Renal cortical epithelial cell (primary cell): Measurements from ENCODE around the gene GPD1L. TPM values are rescaled to one million over a fixed set of nuclear protein-coding genes. Genes with fewer than 3 reads are reported as not detected.
"Not testable (repeated sequence)": the region's sequence is repeated elsewhere in the genome, so short reads cannot be mapped to it uniquely, and the experiment has no call there.

Experiments used
- DNase-seq: peaks from one replicate; pipeline ENCODE4 v3.0.0-alpha.2; 2011; ENCODE audit warnings: low read depth
- total RNA-seq: library from RNA; depleted of rRNA; stranded (reverse); fragments of >200 nt; gene quantifications from 2 replicates; pipeline ENCODE4 v1.2.3, GENCODE V29; 2014

The GPD1L gene
- total RNA-seq, 1 donor from 2014 or later = 17.2 TPM

- DNase-seq = no peak
Observed at GRCh38 chr3:32180141-32180784, 73.8 kb downstream of the GPD1L start.

DNA sequence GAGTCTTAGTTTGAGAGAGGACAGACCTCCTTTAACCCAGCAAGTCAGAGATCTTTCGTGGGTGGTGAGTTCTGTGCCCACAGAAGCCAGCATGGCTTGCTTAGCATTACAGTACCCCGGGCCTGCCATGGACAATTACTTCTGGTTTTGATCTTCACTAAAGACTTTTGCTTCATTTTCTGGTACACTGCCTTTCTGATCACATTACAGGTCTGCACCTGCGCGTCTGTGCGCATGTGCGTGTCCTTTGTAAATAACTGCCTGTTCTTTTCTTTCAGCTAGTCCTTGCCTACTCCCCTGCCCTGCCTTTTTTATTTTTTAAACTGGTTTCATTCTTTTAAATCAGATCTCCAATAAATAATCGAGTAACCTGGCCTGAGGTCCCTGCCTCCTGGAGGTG is 74.9 kb downstream of the GPD1L start:
- DNase-seq = no peak

DNA sequence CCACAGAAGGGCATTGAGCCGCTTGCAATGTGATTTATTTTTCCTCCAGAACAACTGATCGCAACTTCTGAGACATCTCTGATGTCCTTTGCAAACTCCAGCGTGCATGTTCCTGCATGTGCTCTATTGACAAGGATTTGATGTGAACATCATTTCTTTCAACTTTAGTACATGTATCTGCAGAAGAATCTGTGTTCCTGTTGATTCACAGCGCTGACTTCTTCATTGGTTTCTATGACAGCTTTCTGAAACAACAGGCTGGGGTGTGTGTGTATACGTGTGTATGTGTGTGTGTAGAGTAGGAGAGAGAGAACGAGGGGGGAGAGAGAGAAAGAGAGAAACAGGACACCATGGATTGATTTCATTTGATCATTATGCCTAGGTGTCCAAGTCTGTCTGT is 75.4 kb downstream of the GPD1L start:
- DNase-seq = no peak

DNA sequence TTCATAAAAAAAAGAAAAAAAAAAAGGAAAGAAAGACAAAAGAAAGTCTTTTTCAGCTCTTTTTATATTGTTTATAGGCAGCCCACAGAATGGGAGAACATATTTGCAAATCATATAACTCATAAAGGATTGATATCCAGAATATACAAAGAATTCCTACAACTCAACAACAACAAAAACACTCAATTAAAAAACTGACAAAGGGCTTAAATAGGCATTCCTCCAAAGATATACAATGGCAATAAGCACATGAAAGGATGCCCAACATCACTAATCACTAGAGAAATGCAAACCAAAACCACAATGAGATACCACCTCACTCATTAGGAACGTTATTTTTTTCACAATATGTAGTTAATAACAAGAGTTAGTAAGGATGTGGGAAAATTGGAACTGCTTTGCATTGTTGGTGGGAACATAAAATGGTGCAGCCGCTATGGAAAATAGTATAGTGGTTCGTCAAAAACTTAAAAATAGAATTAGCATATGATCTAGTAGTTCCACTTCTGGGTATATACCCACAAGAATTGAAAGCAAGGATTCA is 77.8 kb downstream of the GPD1L start:
- peak; percentile 6 for DNase-seq

DNA sequence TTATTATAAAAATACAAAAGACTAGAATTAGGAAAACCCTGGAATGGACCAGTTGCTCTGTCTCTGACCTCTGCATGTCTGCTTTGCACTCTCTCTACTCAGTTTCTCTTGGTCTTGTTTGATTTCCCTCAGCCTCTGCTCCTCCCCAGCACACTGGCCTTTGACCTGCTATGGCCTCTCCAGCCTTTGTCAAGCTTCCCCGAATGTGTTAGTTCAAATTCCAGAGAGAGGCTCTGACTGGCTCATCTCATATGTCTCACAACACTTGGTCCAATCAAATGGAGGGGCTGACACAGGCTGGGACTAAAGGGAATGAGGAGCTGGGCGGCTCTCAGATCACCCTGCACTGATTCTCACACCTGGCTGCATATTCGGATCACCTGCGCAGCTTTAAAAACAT is 79.7 kb downstream of the GPD1L start:
- DNase-seq = no peak

DNA sequence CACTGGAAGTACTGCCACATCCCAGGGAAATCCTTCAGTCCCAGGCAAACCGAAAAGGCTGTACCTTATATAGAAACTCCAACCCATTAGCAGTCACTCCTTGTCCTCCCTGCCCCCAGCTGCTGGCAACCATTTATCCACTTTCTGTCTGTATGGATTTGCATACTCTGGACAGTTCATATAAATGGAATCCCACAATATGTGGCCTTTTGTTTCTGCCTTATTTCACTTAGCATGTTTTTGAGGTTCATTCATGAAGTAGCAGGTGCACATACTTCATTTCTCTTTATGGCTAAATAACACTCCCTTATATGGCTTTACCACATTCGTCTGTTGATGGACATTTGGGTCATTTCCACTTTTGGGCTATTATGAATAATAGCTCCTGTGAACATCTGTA is 80.5 kb downstream of the GPD1L start:
- DNase-seq = no peak

DNA sequence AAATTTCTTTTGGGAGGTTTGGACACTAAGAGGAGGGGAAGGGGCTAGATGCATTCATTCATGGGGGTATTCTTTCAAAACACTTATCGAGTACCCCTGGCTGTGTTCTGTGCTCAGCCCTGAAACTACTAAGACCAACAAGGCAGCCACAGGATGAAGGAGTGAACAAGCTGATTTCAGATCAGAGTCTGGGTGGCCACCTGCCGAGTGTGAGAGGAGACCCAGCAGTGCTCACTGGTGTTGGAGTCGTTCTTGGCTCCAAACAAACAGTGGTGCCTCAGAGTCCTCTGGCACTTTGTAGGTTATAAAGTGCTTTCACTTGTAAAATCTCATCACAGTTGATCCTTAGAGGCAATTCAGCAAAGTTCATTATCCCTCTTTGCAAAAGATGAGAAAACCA is 83.3 kb downstream of the GPD1L start:
- no peak for DNase-seq

GRCh38 chr3:32190556-32190955 is 84.1 kb downstream of the GPD1L start:
- not testable (repeated sequence) for DNase-seq

DNA sequence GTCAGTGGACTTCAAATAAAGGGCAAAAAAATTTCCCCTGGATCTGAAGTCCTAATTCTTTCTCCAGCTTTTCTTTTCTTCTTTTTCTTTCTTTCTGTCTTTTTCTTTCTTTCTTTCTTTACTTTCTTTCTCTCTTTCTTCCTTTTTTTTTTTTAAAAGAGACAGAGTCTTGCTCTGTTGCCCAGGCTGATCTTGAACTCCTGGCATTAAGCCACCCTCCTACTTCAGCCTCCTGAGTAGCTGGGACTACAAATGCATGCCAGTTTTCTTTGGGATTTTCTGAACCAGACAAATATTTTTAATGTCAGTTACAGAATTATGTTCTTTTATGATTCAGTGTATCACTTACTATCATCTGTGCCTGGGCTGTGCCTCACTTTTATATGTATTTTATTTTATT is 86.7 kb downstream of the GPD1L start:
- no peak for DNase-seq

DNA sequence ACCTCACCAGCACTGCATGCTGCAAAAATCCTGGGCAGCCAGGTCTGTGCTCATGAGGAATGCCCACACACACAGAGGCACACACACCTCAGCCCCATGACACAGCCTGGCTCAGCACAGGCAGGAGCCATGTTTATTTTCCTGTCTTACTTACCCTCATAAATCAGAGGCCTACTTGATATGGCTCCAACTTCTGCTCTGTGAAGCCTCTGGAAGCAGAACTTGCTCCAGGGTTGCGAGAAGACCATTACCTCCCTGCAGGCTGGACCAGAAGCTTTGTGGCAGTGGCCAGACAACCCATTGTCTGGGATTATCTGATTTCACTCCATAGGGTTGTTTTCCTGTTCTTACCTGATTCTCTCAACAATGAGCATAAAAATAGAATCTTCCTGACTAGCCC is 88.2 kb downstream of the GPD1L start:
- no peak for DNase-seq

GRCh38 chr3:32195995-32196540 is 89.6 kb downstream of the GPD1L start:
- DNase-seq = no peak

DNA sequence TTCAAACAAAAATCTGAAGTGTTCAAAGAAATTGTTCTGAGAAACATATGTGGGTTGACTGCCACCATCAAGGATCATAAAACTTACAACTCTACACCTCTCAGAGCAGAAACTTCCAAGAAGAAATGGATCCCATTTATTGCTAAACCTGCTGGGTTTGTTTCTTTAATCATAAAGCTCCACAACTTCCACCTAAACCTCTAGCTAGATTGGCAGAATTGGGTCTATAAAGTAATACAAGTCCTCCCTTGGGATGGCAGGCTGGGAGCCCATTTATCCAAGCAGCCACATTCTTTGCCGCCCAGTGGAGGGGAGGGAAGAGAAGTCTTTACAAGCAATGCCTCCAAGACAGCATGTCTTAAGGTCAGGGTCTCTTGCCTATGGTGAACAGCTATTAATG is 91.6 kb downstream of the GPD1L start:
- DNase-seq = no peak

DNA sequence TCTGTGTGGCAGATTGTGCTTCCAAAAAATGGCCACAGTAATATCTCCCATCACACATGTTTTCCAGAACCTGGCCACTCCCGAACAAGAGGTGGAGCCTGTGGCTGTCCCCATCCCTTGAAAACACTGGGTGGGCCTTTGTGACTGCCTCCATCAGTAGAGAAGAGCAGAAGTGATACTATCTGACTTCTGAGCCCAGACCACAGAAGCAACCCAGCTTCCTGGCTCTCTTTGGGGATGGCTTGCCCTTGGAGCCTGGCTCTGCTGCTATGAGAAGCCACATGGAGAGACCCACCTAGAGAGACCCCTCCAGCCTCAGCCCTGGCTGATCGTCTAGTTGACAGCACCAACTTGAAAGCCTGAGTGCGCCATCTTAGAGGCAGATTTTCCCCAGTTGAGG is 92.3 kb downstream of the GPD1L start:
- no peak for DNase-seq

GRCh38 chr3:32200490-32200889 is 94.1 kb downstream of the GPD1L start:
- DNase-seq = no peak

GRCh38 chr3:32200992-32201758 is 94.8 kb downstream of the GPD1L start:
- no peak for DNase-seq

- DNase-seq = no peak
Observed at GRCh38 chr3:32202496-32202895, 96.1 kb downstream of the GPD1L start.

DNA sequence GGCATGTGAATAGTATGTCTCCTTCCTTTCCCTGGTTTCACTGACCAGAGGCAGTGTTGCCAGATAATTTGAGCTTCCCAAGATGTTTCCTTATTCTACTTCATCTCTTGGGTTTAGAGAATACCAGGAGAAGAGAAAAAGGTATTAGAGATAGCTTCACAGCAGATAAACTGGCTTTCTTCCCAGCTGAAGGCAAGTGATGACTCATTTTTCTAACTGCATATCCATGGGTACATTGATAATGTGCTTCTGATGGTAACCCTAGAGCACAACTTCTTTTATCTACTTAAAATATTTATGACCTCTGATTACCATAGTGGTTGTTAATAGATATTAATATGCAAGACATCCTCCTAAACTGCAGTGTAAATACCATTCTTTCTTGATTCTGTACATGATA is 97.4 kb downstream of the GPD1L start:
- peak; percentile 44 for DNase-seq

- no peak for DNase-seq
Observed at GRCh38 chr3:32208447-32208846, 102.0 kb downstream of the GPD1L start.

DNA sequence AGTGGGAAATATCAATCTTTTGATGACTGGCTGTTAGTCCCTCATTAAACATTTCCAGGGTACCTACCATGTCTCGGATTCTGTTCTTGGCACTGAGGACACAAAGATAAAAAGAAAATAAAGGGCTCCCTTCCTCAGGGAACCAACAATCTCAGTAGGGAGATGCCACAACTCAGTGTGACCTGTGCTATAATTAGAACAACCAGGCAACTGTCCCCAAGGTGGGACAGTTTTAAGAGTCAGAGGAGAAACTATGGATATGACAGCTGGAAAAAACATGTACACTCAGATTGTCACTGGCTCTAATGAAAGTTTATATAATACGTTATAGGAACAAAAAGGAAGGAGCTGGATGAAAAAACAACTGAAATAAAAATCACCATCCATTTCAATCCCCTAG is 108.8 kb downstream of the GPD1L start:
- DNase-seq = no peak

- DNase-seq = no peak
Observed at GRCh38 chr3:32216172-32216783, 109.9 kb downstream of the GPD1L start.

GRCh38 chr3:32217339-32217738 is 110.9 kb downstream of the GPD1L start:
- DNase-seq = no peak
